HG03354 (cell line): ENCODE measurements around the gene ZBTB21.

Experiments
- ATAC-seq: cut with Tn5 transposase; IDR thresholded peaks from one replicate; pipeline ENCODE4 v1.9.1; 2021; ENCODE audit warnings: mild to moderate bottlenecking; ENCODE audit not compliant: unreplicated experiment, poor library complexity, severe bottlenecking

Gene ZBTB21

DNA sequence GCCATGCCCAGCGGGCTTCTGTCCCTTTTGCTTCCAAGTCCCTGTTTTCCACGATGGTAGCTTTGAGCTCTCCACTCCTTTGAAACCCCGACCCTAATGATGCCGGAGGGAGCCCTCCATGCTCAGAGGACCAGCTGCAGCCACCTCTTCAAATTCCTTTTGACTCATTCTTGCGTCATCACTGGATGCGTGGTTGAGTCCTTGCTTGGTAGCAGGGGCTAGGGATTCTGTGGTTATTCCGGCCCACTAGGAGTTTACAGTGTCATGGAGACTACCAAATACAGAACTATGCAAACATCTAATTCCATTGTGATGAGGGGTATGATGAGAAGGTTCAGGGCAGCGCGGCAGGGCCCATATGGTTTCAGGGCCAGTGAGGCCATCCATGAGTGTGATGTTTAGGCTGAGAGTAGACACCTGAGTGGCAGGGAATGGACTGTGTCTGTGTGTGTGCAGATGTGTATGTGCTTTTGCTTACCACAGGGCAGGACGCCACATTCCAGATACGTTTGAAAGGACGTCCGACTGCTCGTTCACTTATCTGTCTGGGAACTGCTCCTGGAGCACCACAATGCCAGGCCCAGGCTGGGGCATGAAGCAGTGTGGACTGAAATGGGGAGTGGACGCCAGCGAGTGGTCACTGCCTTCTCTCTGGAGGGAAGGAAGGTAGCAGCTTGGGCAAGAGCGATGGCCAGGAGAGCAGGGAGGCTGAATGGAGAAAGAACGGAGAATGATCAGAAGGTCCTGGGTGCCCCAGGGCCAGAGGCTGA is 30.4 kb upstream of the ZBTB21 start:
- no peak for ATAC-seq

DNA sequence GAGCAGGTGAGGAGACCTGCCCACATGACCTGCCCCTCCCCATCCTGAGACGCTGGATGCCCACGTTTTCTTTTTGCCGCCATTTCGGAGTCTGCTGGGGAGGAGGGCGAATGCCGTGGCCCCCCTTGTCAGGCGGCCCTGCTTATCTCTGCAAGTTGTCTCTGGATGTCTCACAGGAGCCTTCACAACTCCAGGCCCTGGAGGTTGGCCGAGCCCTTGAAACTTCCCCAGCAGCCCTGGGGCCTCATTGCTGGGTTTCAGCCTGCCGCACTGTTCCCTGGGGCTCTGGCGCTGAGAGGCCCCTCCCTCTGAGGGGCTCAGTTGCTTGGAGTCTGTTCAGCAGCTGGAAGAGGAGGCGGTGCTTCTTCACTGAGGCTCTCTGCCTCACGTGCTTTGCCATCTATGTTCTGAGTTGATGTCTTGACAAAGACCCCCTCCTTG is 29.8 kb upstream of the ZBTB21 start:
- no peak for ATAC-seq

DNA sequence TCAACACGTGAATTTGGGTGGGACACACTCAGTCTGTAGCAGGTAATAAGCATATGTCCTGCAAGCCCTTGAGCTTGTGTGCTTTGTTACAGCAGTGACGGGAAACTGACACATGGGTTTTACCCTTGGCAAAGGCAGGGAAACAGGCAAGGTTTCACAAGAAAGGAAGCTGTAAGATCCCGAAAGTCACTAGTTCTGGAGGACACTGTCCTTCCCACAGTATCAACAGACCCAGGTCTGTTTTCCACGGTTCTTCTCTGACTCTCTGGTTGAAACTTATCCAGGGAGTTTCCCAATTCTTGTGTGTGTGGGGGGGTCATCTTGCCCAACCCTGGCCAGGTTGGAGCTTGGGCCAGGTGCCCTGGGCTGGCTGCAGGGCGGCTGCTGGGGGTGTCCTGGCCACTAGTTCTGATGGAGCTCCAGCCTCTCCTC is 29.3 kb upstream of the ZBTB21 start:
- ATAC-seq, result no peak

DNA sequence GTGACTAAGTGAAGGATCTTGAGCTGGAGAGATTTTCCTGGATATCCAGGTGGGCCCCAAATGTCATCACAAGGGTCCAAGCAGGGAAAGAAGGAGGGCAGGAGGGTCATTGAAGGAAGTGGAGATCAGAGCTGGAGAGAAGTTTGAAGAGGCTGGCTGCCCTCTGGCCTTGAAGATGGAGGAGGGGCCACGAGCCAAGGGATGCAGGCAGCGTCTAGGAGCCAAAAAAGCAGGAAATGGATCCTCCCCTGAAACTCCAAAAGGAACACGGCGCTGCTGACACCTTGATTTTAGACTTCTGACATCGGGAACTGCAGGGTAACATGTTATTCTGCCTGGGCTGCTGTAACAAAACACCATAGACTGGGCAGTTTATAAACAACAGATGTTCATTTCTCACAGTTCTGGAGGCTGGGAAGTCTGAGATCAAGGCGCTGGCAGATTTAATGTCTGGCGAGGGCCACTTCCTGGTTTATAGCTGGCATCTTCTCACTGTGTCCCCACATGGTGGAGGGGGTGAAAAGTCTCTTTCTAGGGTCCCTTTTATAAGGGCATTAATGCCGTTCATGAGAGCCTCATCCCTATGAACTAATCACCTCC is 28.8 kb upstream of the ZBTB21 start:
- no peak for ATAC-seq

DNA sequence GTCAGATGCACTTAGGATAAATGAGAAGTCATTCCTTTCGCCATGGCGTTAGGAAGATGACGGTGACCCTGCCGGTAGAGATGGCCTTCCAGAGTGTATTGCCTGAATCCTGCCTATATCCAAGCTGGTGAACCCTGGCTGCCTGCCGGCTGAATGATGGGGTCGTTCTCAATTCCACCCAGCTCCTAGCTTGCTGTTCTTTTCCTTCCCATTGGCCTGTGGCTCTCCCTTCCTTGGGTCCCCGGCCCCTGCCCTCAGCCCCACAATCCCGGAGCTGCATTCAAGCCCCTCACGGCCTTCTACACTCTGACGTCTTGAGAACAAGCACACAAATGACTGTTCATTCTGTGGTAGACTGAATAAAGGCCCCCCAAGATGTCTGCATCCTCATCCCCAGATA is 28.2 kb upstream of the ZBTB21 start:
- no peak for ATAC-seq

DNA sequence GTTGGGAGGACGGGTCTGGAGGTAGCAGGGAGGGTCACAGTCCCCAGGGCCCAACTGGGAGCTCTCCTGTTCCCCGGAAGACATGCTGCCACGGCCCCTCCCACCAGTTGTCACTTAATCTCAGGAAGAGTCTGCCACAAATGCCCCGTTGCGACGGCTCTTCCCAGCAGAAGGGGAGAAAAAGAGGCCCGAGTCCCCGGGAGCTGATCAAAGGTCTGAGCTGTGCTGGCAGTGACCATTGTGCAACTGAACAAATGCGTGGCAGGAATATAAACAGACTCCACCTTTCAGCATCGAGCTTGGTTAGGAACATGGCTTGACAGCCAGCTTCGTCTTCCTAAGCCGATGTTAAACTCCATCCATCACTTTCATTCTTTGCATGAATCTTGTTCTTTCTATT is 27.8 kb upstream of the ZBTB21 start:
- ATAC-seq, result no peak

DNA sequence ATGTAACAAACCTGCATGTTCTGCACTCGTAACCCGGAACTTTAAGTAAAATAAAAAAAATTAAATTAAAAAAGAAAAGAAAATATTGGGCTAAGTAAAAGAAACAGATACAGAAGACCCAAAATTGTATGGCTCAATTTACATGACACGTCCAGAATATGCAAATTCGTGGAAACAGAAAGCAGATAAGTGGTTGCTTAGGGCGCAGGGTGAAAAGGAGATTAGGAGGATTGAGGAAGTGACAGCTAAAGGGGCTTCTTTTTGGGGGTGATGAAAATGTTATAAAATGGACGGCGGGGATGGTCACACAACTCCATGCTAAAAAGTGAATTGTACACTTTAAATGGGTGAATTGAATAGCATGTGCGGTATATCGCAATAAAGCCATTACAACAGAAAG is 27.4 kb upstream of the ZBTB21 start:
- ATAC-seq, result no peak

DNA sequence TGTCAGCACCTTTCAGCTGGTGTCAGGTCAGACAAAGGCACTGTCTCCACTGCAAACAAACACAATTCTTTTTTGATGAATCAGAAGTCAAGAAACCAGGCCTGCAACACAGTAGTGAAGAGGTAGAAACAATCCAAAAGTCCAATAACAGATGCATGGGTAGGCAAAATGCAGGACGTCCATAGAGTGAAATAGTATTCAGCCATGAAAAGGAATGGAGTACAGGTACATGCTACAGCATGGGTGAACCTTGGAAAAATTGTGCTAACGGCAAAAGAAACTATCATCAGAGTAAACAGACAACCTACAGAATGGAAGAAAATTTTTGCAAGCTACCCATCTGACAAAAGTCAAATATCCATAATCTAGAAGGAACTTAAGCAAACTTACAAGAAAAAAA is 26.2 kb upstream of the ZBTB21 start:
- no peak for ATAC-seq

DNA sequence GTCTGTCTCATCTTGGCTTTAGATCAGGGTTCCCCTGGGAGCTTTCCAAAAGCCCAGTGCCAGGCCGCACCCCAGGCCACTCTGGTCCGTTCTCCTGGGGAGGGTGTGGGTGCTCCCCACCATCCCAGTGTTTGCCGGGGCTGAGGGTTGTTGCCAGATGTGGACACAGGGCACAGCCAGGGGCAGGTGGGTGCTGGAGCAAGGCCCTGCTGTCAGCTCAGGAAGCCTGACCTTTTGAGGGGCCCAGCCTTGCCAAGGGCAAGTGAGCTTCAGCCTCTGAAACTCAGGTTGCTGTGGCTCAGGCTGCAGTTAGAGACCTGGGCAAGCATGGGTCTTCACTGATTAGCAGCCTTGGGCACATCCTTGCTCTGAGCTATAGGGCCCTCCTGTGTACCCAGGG is 22.8 kb upstream of the ZBTB21 start:
- ATAC-seq, result no peak

DNA sequence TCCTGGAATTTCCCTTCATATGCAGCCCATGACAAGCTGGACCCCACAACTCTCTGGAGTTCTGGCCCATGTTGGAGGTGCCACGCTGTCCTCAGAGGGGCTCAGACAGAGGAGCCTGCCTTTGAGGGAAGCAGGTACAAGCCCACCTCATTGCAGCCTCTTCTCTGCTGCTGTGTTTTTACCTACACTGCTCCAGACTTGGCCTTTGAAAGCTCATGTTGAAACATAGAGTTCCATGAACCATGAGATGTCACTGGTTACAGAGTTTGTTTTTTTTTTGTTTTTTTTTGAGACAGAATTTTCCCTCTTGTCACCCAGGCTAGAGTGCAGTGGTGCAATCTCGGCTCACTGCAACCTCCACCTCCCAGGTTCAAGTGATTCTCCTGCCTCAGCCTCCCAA is 22.1 kb upstream of the ZBTB21 start:
- ATAC-seq, result no peak

DNA sequence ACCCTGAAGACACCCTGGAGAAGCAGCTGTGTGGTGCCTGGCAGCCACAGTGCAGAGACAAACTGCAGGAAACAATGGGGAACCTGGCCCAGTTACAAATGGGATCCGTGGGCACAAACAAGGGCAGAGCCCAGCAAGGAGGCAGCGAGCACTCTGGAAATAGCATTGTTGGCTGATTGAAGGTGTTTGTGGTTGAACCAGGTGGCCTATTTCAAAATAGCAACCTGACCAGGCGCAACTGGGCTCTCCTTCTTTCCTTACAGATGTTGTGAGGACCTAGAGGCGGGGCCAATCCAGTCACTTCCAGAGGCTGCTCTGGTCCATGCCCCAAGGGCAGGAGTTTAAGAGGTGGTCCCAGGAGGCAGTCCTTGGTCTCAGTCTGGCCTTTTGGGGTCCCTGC is 21.7 kb upstream of the ZBTB21 start:
- ATAC-seq, result no peak

DNA sequence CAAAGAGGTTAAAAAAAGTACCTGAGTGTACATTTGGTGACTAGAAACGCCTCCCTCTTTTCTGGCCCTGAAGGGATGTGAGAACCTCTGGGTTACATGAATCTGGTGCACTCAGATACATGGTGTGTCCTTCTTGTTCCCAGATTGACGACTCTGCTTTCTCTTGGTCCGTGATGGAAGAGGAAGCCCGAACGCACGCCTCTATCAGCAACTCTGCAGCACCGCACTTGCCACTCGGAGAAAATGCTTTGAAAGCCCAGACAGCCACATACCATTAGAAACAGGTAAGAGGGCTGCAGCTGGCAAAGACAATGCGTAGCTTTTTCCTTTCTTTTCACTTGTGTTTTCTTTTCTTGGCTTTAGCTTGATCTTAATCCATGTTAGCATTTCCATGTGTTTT is 21.1 kb upstream of the ZBTB21 start:
- ATAC-seq, result no peak

DNA sequence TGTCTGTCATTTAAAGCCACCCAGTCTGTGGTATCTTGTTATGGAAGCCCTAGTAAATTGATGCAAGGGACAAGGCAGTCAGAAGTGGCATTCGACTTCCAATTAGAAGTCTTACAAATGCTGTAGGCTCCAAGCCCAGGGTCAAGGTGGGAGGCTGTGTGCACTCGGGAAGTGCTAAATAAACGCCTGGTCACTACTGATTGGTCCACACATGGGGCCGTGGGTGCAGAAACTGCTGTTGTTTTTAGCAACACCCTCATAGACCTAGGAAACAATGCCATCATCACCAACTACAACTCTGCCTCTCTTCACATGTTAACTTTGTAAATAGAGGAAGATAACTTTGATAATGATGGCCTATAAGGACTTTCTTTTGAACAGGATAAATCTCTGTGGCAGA is 20.2 kb upstream of the ZBTB21 start:
- ATAC-seq, result no peak

DNA sequence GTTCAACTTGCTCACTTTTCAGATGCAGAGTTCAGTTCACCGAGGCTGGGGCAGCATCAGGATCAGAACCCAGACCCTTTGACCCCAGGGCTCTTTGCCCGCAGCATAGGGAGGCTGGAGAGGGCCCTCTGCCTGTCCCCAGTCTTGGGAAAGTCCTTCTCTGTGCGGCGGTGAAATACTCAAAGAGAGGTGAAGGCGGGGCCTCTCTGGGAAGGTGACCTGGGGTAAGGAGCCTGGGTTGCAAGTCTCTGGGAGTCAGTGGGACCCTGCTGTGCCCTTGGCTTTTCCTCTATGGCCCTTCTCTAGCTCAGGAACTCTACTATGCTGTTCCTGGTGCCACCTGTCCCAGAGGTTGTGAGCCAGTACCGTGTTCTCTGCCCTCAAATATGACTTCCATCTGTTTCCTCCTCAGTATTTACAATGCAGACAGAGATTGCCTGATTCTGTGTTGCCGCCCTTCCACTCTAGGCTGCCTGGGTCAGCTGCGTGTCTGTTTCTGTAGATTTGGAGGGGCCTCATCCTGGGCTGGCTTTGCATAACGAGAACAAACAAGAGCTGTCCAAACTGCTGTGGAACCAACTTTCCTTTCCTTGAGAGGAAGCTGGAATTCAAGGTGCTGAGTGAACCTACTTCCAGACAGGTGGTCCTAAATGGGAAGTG is 18.7 kb upstream of the ZBTB21 start:
- no peak for ATAC-seq

DNA sequence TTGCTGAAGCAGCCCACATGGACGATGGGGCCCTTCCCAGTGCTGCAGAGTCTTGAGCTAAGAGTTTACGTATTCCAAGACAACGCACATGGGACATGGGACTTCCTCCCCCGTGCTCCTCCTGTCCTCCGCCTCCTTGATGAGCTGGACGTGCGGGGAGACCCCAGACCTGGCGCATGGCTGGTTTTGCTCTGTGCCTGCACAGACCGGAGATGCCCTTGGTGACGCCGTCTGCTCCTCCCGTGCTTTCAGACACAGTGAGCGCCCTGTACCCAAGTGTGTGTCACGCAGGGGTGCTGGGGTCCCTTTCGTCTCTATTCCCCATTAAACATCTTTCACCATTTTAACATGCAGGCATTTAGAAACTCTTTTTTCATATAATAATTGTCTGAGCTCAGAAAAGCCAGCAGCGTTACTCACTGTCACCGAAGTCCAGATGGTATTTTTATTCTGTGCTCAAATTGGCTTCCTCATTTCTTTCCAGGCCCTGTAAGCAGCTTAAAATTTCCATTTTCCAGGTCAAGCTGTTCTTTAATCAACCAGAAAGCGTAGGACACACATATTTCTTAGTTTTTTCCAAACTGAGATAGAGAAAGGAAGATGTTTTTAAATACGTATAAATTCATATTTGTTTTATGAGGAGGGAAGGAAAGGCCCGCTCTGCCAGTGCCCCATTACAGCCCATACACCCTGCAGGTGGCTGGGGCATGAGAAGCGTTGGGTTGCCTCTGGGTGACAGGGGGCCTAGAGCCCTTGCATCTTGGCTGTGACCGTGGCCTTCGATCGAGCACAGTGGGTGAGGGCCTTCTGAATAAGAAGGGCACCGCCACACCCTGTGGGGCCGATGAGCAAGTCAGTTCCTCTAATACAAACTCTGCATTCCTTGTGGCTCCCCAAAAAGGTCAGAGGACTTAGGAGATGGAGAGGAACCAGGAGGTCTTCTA is 17.9 kb upstream of the ZBTB21 start:
- no peak for ATAC-seq

DNA sequence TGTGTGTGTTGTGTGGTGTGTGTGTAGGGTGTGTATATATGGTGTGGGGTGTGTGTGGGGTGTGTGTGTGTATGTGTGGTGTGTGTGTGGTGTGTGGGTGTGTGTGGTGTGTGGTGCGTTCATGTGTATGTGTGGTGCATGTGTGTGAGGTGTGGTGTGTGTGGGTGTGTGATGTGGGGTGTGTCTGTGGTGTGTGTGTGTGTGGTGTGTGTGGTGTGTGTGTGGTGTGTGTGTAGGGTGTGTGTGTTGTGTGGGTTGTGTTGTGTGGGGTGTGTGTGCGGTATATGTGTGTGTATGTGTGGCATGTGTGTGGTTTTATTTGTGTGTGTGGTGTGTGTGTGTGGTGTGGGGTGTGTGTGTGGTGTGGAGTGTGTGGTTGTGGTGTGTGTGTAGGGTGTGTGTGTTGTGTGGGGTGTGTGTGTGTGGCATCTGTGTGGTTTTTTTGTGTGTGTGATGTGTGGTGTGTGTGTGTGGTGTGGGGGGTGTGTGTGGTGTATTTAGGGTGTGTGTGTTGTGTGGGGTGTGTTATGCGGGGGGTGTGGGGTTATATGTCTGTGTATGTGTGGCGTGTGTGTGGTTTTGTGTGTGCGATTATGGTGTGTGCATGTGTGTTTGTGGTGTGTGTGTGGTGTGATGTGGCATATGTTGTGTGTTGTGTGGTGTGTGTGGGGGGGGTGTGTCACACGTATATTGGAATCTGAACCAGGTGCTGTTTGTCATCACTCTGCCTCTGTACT is 17.1 kb upstream of the ZBTB21 start:
- ATAC-seq, result no peak

DNA sequence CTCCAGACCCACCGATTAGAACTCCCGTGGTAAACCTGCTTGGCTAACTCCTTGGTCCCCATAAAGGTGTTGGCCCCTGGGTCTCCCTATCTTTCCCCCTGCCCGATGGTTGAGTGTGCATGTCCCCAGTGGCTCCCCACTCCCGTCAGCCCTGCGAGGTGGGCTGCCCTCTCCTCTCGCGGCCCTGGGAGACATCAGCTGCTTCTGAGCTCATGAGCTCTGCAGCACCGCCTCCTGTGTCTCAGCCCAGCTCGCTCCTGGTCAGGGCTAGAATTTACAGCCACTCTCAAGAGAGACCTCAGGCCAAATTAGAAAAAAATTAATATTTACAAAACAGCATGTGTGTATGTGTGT is 15.9 kb upstream of the ZBTB21 start:
- no peak for ATAC-seq

DNA sequence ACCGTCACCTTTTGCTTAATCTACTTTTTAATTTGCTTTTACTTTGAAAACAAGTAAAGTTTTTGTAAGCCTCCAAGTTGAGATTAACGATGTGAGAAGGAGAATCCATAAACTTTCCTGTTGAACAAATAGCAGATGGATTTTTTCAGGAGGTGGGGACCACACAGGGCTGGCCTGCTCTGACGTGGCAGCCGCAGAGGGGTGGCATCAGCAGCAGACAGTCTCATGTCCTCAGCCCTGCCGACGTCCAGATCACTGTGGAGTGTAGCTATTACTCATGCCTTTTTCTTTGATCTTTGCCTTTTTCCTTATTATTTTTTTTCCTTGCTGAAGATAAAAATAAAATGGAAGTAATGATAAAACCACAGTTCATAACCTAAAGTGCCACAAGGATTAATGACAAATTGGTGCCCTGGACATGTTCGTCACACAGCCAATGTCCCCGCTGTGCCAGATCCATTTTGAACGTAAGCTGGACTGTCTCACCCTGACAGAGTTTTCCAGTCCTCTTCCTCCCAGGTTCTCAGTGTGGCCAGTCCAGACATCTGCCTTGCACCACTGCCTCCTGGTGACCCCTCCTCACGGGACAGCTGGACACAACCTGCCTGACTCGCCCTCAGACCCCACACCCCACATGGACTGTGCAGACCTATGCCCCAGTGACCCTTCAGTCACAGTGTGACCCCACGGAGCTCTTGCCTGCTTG is 15.4 kb upstream of the ZBTB21 start:
- ATAC-seq, result no peak

DNA sequence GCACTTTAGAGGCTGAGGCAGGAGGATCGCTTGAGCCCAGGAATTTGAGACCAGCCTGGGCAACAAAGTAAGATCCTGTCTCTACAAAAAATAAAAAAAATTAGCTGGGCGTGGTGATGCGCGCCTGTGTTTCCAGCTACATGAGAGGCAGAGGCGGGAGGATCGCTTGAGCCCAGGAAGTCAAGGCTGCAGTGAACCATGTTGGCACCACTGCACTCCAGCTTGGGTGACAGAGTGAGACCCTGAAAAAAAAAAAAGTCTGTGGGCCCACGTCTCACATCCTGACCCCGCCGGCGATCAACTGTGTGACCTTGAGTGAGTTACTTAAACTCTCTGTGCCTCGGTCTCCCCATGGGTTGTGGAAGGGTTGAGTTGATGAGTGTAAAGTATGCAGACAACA is 12.7 kb upstream of the ZBTB21 start:
- ATAC-seq, result no peak
